Nephron (organoid): Measurements from ENCODE around the gene SAMD13.

ENCODE experiments used
- H3K27ac Mint-ChIP-seq, 3 experiments: 2 replicates each; pipeline ENCODE4 v1.8.0; 2020; ENCODE audit warnings: mixed read lengths in 3 of 3, mild to moderate bottlenecking in 2 of 3, moderate library complexity in 1 of 3
- H3K27me3 Mint-ChIP-seq: 2 replicates; pipeline ENCODE4 v1.8.0; 2021; ENCODE audit warnings: low read depth, mild to moderate bottlenecking, moderate library complexity, mixed read lengths
- H3K36me3 Mint-ChIP-seq: 2 replicates; pipeline ENCODE4 v1.8.0; 2020; ENCODE audit warnings: low read depth, mixed read lengths
- H3K4me1 Mint-ChIP-seq: 2 replicates; pipeline ENCODE4 v1.8.0; 2020; ENCODE audit warnings: mixed read lengths
- H3K4me3 Mint-ChIP-seq, 3 experiments: 2 replicates each; pipeline ENCODE4 v1.8.0; 2020; ENCODE audit warnings: mild to moderate bottlenecking in 3 of 3, mixed read lengths in 3 of 3, moderate library complexity in 2 of 3
- H3K9me3 Mint-ChIP-seq: 2 replicates; pipeline ENCODE4 v1.8.0; 2020; ENCODE audit warnings: mixed read lengths
- TF ChIP-seq, protein P1 (sequence below), 3 experiments: fragments of 200-600 bp; sonication (generic); IDR thresholded peaks; one replicate each; pipeline ENCODE4 v1.5.0; 2021; ENCODE audit warnings: antibody characterized with exemption in 3 of 3; ENCODE audit not compliant: unreplicated experiment in 3 of 3

SAMD13 gene

DNA sequence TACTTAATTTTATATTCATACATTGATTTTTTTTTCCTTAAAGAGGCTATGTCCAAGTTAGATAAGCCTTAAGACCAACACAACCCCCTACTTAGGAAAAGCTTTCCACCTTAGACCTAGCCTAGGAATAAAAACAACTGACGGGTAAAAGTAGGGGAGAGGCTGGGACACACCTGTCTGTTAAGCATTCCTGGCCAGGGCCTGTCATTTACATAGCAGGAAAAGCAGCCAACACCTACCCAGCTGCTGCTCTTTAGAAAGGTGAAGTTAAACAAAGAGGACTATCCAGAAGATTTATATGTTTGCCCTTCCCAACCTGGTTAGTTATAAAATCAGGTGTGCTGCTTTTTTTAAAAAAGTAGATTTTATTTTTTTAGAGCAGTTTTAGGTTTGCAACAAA, 29.1 kb upstream of the SAMD13 start:
- Mint-ChIP-seq H3K4me3 (no peak overlapping the region), H3K4me1 (peaks cover 26% of the 10 kb centered on the region), H3K27ac (peak overlapping the region; percentile 91 to 95 (median 94)), H3K9me3 (no peaks in the 10 kb centered on the region), H3K36me3 (no peaks in the 10 kb centered on the region), H3K27me3 (no peaks in the 10 kb centered on the region)
- TF ChIP-seq, protein P1, sequence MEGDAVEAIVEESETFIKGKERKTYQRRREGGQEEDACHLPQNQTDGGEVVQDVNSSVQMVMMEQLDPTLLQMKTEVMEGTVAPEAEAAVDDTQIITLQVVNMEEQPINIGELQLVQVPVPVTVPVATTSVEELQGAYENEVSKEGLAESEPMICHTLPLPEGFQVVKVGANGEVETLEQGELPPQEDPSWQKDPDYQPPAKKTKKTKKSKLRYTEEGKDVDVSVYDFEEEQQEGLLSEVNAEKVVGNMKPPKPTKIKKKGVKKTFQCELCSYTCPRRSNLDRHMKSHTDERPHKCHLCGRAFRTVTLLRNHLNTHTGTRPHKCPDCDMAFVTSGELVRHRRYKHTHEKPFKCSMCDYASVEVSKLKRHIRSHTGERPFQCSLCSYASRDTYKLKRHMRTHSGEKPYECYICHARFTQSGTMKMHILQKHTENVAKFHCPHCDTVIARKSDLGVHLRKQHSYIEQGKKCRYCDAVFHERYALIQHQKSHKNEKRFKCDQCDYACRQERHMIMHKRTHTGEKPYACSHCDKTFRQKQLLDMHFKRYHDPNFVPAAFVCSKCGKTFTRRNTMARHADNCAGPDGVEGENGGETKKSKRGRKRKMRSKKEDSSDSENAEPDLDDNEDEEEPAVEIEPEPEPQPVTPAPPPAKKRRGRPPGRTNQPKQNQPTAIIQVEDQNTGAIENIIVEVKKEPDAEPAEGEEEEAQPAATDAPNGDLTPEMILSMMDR (IDR thresholded peaks at IDR 0.05; ENCODE audit: unreplicated experiment in 3 of 3), result no peak

DNA sequence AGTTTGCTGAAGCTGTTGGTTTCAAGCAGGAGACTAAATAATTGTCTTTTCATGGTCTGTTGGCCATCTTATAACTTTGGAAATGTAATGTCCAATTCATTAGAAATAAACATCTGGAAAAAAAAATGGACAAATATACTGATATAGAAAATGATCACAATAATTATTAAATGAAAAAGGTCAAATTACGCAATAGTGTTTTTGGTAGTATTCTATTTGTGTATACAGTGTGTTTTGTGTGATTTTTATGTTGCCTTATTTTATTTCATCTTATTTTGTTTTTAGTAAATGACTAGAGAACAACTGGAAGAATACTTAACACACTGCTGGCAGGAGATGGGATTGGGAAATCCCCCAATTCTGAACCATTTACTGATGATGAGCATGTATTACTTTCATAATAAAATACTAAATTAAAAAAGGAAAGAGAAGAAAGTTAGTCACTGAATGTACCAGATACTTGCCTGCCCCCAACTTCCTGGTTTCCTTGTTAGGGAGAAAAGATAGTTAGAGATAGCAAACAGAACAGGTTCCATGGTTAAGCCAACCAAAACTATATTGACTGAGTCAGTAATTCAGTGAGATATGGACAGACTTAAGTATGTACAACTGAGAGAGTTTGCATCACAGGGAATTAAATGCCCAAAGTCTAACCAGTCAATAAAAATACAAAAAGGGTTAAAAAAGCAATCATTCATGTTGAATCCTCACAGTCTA, 24.0 kb upstream of the SAMD13 start:
- Mint-ChIP-seq H3K27me3 (peaks cover 3% of the 10 kb centered on the region), H3K36me3 (no peaks in the 10 kb centered on the region), H3K4me3 (no peak overlapping the region), H3K9me3 (no peaks in the 10 kb centered on the region), H3K27ac (peak overlapping the region in 1 of 3 experiments; percentile 7), H3K4me1 (peaks cover under 1% of the 10 kb centered on the region)
- TF ChIP-seq, protein P1 (IDR thresholded peaks at IDR 0.05; ENCODE audit: unreplicated experiment in 3 of 3), result no peak

GRCh38 chr1:84278905-84279304, 22.6 kb upstream of the SAMD13 start:
- Mint-ChIP-seq H3K27me3 (peaks cover 3% of the 10 kb centered on the region), H3K9me3 (no peaks in the 10 kb centered on the region), H3K27ac (no peak overlapping the region), H3K4me3 (no peak overlapping the region), H3K4me1 (no peaks in the 10 kb centered on the region), H3K36me3 (no peaks in the 10 kb centered on the region)
- TF ChIP-seq, protein P1 (IDR thresholded peaks at IDR 0.05; ENCODE audit: unreplicated experiment in 3 of 3), result no peak

DNA sequence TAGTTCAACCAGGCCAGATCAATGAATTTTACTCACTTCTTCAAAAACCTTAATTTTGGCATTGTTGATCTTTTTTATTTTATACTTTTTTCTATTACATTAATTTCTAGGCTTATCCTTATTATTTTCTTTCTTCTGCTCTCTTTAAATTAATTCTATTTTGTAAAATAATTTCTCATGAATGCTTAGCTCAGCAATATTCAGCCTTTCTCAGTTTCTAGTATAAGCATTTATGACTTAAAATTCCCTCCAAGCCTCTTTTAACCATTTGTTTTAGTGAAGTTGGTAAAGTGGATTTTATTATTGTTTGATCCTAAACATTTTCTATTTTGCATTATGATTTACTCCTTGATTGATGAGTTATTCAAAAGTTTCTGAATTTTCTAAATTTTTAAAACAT, 20.6 kb upstream of the SAMD13 start:
- Mint-ChIP-seq H3K4me1 (no peaks in the 10 kb centered on the region), H3K4me3 (no peak overlapping the region), H3K36me3 (no peaks in the 10 kb centered on the region), H3K9me3 (no peaks in the 10 kb centered on the region), H3K27ac (no peak overlapping the region), H3K27me3 (peaks cover 3% of the 10 kb centered on the region)
- TF ChIP-seq, protein P1 (IDR thresholded peaks at IDR 0.05; ENCODE audit: unreplicated experiment in 3 of 3), result no peak

GRCh38 chr1:84282780-84283333, 18.7 kb upstream of the SAMD13 start:
- TF ChIP-seq, protein P1 (IDR thresholded peaks at IDR 0.05; ENCODE audit: unreplicated experiment in 3 of 3), result no peak
- no peaks in the 10 kb centered on the region for H3K36me3 Mint-ChIP-seq
- H3K27ac Mint-ChIP-seq, result peak overlapping the region; percentile 48 to 84 (median 73)
- no peak overlapping the region for H3K4me3 Mint-ChIP-seq
- peaks cover 17% of the 10 kb centered on the region for H3K9me3 Mint-ChIP-seq
- peaks cover 3% of the 10 kb centered on the region for H3K27me3 Mint-ChIP-seq
- H3K4me1 Mint-ChIP-seq, result no peaks in the 10 kb centered on the region

GRCh38 chr1:84283381-84283780, 18.1 kb upstream of the SAMD13 start:
- Mint-ChIP-seq H3K27ac (peak overlapping the region in 2 of 3 experiments; percentile 48 to 84), H3K36me3 (no peaks in the 10 kb centered on the region), H3K4me3 (no peak overlapping the region), H3K27me3 (peaks cover 3% of the 10 kb centered on the region), H3K4me1 (no peaks in the 10 kb centered on the region), H3K9me3 (peaks cover 18% of the 10 kb centered on the region)
- TF ChIP-seq, protein P1 (IDR thresholded peaks at IDR 0.05; ENCODE audit: unreplicated experiment in 3 of 3), result no peak
